ENCODE measurements around the gene CEMIP2.
"Not testable (repeated sequence)": the region's sequence is repeated elsewhere in the genome, so short reads cannot be mapped to it uniquely, and the experiment has no call there.

The CEMIP2 gene

DNA sequence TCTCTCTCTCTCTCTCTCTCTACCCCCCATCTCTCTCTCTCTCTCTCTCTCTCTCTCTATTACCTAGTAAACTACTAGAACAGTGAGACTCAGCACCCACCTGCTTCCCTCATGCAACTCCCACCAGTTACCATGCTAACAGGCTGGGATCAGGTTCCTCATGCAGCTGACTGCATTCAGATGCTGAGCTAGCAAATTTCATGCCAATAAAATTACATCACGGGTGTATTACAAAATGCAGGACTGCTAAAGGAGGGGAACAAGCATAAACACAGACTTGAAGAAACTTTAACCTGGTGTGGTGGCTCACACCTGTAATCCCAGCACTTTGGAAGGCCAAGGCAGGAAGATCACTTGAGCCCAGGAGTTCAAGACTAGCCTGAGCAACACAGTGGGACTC lies 76.0 kb downstream of the CEMIP2 start:
- CTCF ChIA-PET, result interaction anchor here (1.5 kb wide), 1 partner anchor 13 kb away, joined by 3 read pairs; no protein-coding TSS in a partner anchor
- WGBS (ENCODE audit: insufficient coverage), result 86% methylated on average over 1 of the region's 1 CpG

GRCh38 chr9:71691576-71691975 lies 76.7 kb downstream of the CEMIP2 start:
- H3K9me3 ChIP-seq (ENCODE audit: control extremely low read depth in 1 of 5, control insufficient read depth in 4 of 5, insufficient read depth in 2 of 5, low read depth in 1 of 5, low read length in 4 of 5); H3K4me1 ChIP-seq (ENCODE audit: control extremely low read depth in 1 of 4, control insufficient read depth in 4 of 4, insufficient read depth in 4 of 4, low read length in 3 of 4); H3K27ac ChIP-seq (ENCODE audit: insufficient read depth in 1 of 2, low read depth in 1 of 2, low read length in 2 of 2, poor library complexity in 1 of 2, severe bottlenecking in 2 of 2); H3K27me3 ChIP-seq (replicated peaks in 2 of 5; ENCODE audit: control insufficient read depth in 4 of 5, insufficient read depth in 5 of 5, low read length in 4 of 5); H3K4me3 ChIP-seq (ENCODE audit: control insufficient read depth in 1 of 7, extremely low read depth in 1 of 7, insufficient read depth in 4 of 7, low read depth in 2 of 7, low read length in 6 of 7); DNase-seq; POLR2A ChIA-PET: not testable (repeated sequence)
- H3K36me3 ChIP-seq (ENCODE audit: control insufficient read depth in 4 of 4, insufficient read depth in 4 of 4, low read length in 3 of 4), result peaks cover 0 to 22% (median 11%) of the 10 kb centered on the region in 4 experiments
- CTCF ChIA-PET, result interaction anchor here (0.6 kb wide), 1 partner anchor 347 kb away, joined by 3 read pairs; no protein-coding TSS in a partner anchor

More for the DNA sequence above, 76.0 kb downstream of the CEMIP2 start:
- H3K4me1 ChIP-seq (ENCODE audit: control extremely low read depth in 1 of 4, control insufficient read depth in 4 of 4, insufficient read depth in 4 of 4, low read length in 3 of 4), result peaks cover 0 to 3% (median 0%) of the 10 kb centered on the region in 4 experiments
- H3K36me3 ChIP-seq (ENCODE audit: control insufficient read depth in 4 of 4, insufficient read depth in 4 of 4, low read length in 3 of 4), result peaks cover 0 to 27% (median 12%) of the 10 kb centered on the region in 4 experiments
- DNase-seq, result no peak
- H3K4me3 ChIP-seq (ENCODE audit: control insufficient read depth in 1 of 7, extremely low read depth in 1 of 7, insufficient read depth in 4 of 7, low read depth in 2 of 7, low read length in 6 of 7), result no peak overlapping the region
- no peaks in the 10 kb centered on the region for H3K9me3 ChIP-seq (ENCODE audit: control extremely low read depth in 1 of 5, control insufficient read depth in 4 of 5, insufficient read depth in 2 of 5, low read depth in 1 of 5, low read length in 4 of 5)
- POLR2A ChIA-PET, result no interaction called here
- H3K27me3 ChIP-seq (replicated peaks in 2 of 5; ENCODE audit: control insufficient read depth in 4 of 5, insufficient read depth in 5 of 5, low read length in 4 of 5), result no peaks in the 10 kb centered on the region
- H3K27ac ChIP-seq (ENCODE audit: insufficient read depth in 1 of 2, low read depth in 1 of 2, low read length in 2 of 2, poor library complexity in 1 of 2, severe bottlenecking in 2 of 2), result no peak overlapping the region

DNA sequence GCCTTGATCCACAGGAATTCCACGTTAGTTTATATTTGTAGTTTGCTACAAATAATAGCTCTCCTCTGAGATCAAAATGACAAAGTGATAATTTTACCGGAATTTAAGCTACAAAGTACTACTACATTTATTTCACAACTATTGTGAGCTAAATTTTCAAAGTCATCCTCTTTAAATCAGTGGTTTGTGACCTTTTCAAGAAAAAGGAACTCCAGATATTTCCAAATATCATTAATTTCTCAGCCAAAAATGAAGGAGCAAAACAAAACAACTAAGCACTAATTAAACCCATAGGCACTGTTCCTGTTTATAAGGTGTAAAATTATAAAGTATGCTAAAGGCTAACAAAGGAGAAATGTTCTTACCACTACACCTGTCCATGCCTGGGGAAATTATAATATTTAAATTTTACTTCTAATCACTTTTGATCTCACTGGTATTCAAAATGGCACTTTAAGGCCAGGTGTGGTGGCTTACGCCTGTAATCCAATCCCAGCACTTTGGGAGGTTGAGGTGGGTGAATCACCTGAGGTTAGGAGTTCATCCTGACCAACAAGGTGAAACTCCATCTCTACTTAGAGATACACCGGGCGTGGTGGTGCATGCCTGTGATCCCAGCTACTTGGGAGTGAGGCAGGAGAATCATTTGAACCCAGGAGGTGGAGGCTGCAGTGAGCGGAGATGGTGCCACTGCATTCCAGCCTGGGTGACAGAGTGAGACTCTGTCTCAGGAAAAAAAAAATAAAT lies 77.5 kb downstream of the CEMIP2 start:
- Histone ChIP-seq H3K36me3 (ENCODE audit: control insufficient read depth in 4 of 4, insufficient read depth in 4 of 4, low read length in 3 of 4) (peaks cover 0 to 22% (median 11%) of the 10 kb centered on the region in 4 experiments), H3K4me1 (ENCODE audit: control extremely low read depth in 1 of 4, control insufficient read depth in 4 of 4, insufficient read depth in 4 of 4, low read length in 3 of 4) (peaks cover 4 to 11% (median 9%) of the 10 kb centered on the region in 4 experiments), H3K4me3 (ENCODE audit: control insufficient read depth in 1 of 7, extremely low read depth in 1 of 7, insufficient read depth in 4 of 7, low read depth in 2 of 7, low read length in 6 of 7) (no peak overlapping the region), H3K27me3 (replicated peaks in 2 of 5; ENCODE audit: control insufficient read depth in 4 of 5, insufficient read depth in 5 of 5, low read length in 4 of 5) (no peaks in the 10 kb centered on the region), H3K9me3 (ENCODE audit: control extremely low read depth in 1 of 5, control insufficient read depth in 4 of 5, insufficient read depth in 2 of 5, low read depth in 1 of 5, low read length in 4 of 5) (no peaks in the 10 kb centered on the region), H3K27ac (ENCODE audit: insufficient read depth in 1 of 2, low read depth in 1 of 2, low read length in 2 of 2, poor library complexity in 1 of 2, severe bottlenecking in 2 of 2) (no peak overlapping the region)
- 100% methylated on average over 2 of the region's 6 CpGs for WGBS (ENCODE audit: insufficient coverage)
- ChIA-PET CTCF (interaction anchor here (1.0 to 1.8 kb wide), 2 partner anchors 18 to 19 kb away, joined by 3 to 4 read pairs; no protein-coding TSS in a partner anchor), POLR2A (interaction anchor here (0.6 kb wide), 1 partner anchor 69 kb away, joined by 5 read pairs; no protein-coding TSS in a partner anchor)
- DNase-seq, result no peak

DNA sequence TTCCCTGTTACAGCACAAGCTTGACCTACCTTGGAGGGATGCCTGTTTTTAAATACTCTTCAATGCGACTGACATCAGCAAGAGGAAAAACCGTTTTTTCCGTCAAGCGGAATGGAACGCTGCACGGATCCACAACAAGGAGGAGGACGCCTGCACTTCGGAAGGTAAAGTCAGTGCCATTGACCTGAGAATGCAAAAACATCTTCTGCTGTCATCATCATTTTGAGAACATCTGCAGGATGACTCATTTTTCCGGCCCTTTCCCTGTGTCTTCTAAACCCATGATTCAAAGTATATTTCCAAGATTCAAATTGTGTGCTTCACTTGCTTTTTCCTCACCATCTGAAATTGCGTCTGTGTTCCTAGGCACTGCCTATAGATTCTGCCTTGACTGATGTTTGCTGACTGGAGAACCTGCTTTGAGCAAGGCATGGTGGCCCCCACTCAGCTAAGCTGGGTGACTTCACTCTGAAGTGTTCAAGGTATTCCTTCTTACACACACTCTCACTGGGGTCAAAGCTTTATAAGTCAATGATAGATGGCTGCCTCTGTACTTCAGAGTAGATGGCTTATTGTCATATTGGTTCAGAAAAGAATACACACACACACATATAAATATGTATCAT lies 78.1 kb downstream of the CEMIP2 start:
- ChIA-PET POLR2A (interaction anchor here (0.6 kb wide), 1 partner anchor 68 kb away, joined by 5 read pairs; no protein-coding TSS in a partner anchor), CTCF (interaction anchor here (1.0 to 1.8 kb wide), 3 partner anchors 19 to 32 kb away, joined by 3 to 4 read pairs (median 3); no protein-coding TSS in a partner anchor)
- Histone ChIP-seq H3K4me3 (ENCODE audit: control insufficient read depth in 1 of 7, extremely low read depth in 1 of 7, insufficient read depth in 4 of 7, low read depth in 2 of 7, low read length in 6 of 7) (no peak overlapping the region), H3K4me1 (ENCODE audit: control extremely low read depth in 1 of 4, control insufficient read depth in 4 of 4, insufficient read depth in 4 of 4, low read length in 3 of 4) (peaks cover 10 to 18% (median 14%) of the 10 kb centered on the region in 4 experiments), H3K27me3 (replicated peaks in 2 of 5; ENCODE audit: control insufficient read depth in 4 of 5, insufficient read depth in 5 of 5, low read length in 4 of 5) (no peaks in the 10 kb centered on the region), H3K9me3 (ENCODE audit: control extremely low read depth in 1 of 5, control insufficient read depth in 4 of 5, insufficient read depth in 2 of 5, low read depth in 1 of 5, low read length in 4 of 5) (no peaks in the 10 kb centered on the region), H3K36me3 (ENCODE audit: control insufficient read depth in 4 of 4, insufficient read depth in 4 of 4, low read length in 3 of 4) (peaks cover 0 to 22% (median 11%) of the 10 kb centered on the region in 4 experiments), H3K27ac (ENCODE audit: insufficient read depth in 1 of 2, low read depth in 1 of 2, low read length in 2 of 2, poor library complexity in 1 of 2, severe bottlenecking in 2 of 2) (no peak overlapping the region)
- no peak for DNase-seq
- WGBS (ENCODE audit: insufficient coverage), result 94% methylated on average over 10 of the region's 10 CpGs

DNA sequence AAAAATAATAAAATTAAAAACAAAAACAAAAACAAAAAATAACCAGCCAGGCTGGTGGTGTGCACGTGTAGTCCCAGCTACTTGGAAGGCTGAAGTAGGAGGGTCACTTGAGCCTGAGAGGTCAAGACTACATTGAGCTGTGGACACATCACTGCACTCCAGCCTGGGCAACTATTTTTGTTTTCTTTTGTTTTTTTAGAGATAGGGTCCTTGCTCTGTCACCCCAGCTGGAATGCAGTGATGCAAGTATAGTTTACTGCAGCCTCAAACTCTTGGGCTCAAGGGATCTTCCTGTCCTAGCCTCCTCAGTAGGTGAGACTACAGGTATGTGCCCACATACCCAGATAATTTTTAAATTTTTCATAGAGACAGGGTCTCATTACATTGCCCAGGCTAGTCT lies 80.6 kb downstream of the CEMIP2 start:
- H3K9me3 ChIP-seq (ENCODE audit: control extremely low read depth in 1 of 5, control insufficient read depth in 4 of 5, insufficient read depth in 2 of 5, low read depth in 1 of 5, low read length in 4 of 5), result no peaks in the 10 kb centered on the region
- WGBS (ENCODE audit: insufficient coverage), result 100% methylated on average over 1 of the region's 1 CpG
- POLR2A ChIA-PET, result no interaction called here
- H3K27me3 ChIP-seq (replicated peaks in 2 of 5; ENCODE audit: control insufficient read depth in 4 of 5, insufficient read depth in 5 of 5, low read length in 4 of 5), result no peaks in the 10 kb centered on the region
- H3K27ac ChIP-seq (ENCODE audit: insufficient read depth in 1 of 2, low read depth in 1 of 2, low read length in 2 of 2, poor library complexity in 1 of 2, severe bottlenecking in 2 of 2), result no peak overlapping the region
- H3K4me1 ChIP-seq (ENCODE audit: control extremely low read depth in 1 of 4, control insufficient read depth in 4 of 4, insufficient read depth in 4 of 4, low read length in 3 of 4), result peaks cover 14 to 35% (median 29%) of the 10 kb centered on the region in 4 experiments
- DNase-seq, result no peak
- peaks cover 0 to 11% (median 6%) of the 10 kb centered on the region in 4 experiments for H3K36me3 ChIP-seq (ENCODE audit: control insufficient read depth in 4 of 4, insufficient read depth in 4 of 4, low read length in 3 of 4)
- H3K4me3 ChIP-seq (ENCODE audit: control insufficient read depth in 1 of 7, extremely low read depth in 1 of 7, insufficient read depth in 4 of 7, low read depth in 2 of 7, low read length in 6 of 7), result no peak overlapping the region
- CTCF ChIA-PET, result interaction anchor here (0.9 kb wide), 1 partner anchor 42 kb away, joined by 3 read pairs; no protein-coding TSS in a partner anchor

- no peaks in the 10 kb centered on the region for H3K27me3 ChIP-seq (replicated peaks in 2 of 5; ENCODE audit: control insufficient read depth in 4 of 5, insufficient read depth in 5 of 5, low read length in 4 of 5)
- 91% methylated on average over 6 of the region's 7 CpGs for WGBS (ENCODE audit: insufficient coverage)
- CTCF ChIA-PET, result interaction anchor here (0.7 to 3.3 kb wide), 8 partner anchors 24 to 109 kb away, joined by 3 to 26 read pairs (median 9); no protein-coding TSS in a partner anchor
- peaks cover 15 to 46% (median 30%) of the 10 kb centered on the region in 4 experiments for H3K4me1 ChIP-seq (ENCODE audit: control extremely low read depth in 1 of 4, control insufficient read depth in 4 of 4, insufficient read depth in 4 of 4, low read length in 3 of 4)
- peak overlapping the region in 1 of 7 experiments; percentile 5 for H3K4me3 ChIP-seq (ENCODE audit: control insufficient read depth in 1 of 7, extremely low read depth in 1 of 7, insufficient read depth in 4 of 7, low read depth in 2 of 7, low read length in 6 of 7)
- no peak overlapping the region for H3K27ac ChIP-seq (ENCODE audit: insufficient read depth in 1 of 2, low read depth in 1 of 2, low read length in 2 of 2, poor library complexity in 1 of 2, severe bottlenecking in 2 of 2)
- peaks cover 0 to 11% (median 6%) of the 10 kb centered on the region in 4 experiments for H3K36me3 ChIP-seq (ENCODE audit: control insufficient read depth in 4 of 4, insufficient read depth in 4 of 4, low read length in 3 of 4)
- POLR2A ChIA-PET, result interaction anchor here (0.6 to 1.2 kb wide), 5 partner anchors 11 to 82 kb away, joined by 3 to 5 read pairs (median 3); partner anchors contain the start of gene CEMIP2
- no peak for DNase-seq
- no peaks in the 10 kb centered on the region for H3K9me3 ChIP-seq (ENCODE audit: control extremely low read depth in 1 of 5, control insufficient read depth in 4 of 5, insufficient read depth in 2 of 5, low read depth in 1 of 5, low read length in 4 of 5)
These were observed 82.3 kb downstream of the CEMIP2 start for GRCh38 chr9:71685988-71686387.

Data from common myeloid progenitor, CD34-positive (primary cell).